ENCODE results near the gene OR52W1.
"Not testable (repeated sequence)": the region's sequence is repeated elsewhere in the genome, so short reads cannot be mapped to it uniquely, and the experiment has no call there.

Gene OR52W1

GRCh38 chr11:6217722-6218121 is 18.7 kb downstream of the OR52W1 start:
- no peak for DNase-seq (ENCODE audit: low spot score)

GRCh38 chr11:6219359-6219758 is 20.3 kb downstream of the OR52W1 start:
- peak; percentile 79 for DNase-seq (ENCODE audit: low spot score)

GRCh38 chr11:6223854-6224253 is 24.8 kb downstream of the OR52W1 start:
- DNase-seq (ENCODE audit: low spot score), result no peak

GRCh38 chr11:6224421-6224820 is 25.4 kb downstream of the OR52W1 start:
- no peak for DNase-seq (ENCODE audit: low spot score)

- no peak for DNase-seq (ENCODE audit: low spot score)
Observed at GRCh38 chr11:6225024-6225423, 26.0 kb downstream of the OR52W1 start.

GRCh38 chr11:6225896-6226295 is 26.9 kb downstream of the OR52W1 start:
- DNase-seq (ENCODE audit: low spot score), result no peak

- no peak for DNase-seq (ENCODE audit: low spot score)
Observed at GRCh38 chr11:6228520-6228919, 29.5 kb downstream of the OR52W1 start.

- DNase-seq (ENCODE audit: low spot score), result no peak
Observed at GRCh38 chr11:6229911-6230310, 30.9 kb downstream of the OR52W1 start.

- DNase-seq (ENCODE audit: low spot score), result no peak
Observed at GRCh38 chr11:6232899-6233298, 33.9 kb downstream of the OR52W1 start.

- DNase-seq (ENCODE audit: low spot score), result no peak
Observed at GRCh38 chr11:6233984-6234386, 35.0 kb downstream of the OR52W1 start.

- peak; percentile 96 for DNase-seq (ENCODE audit: low spot score)
Observed at GRCh38 chr11:6234387-6235107, 35.5 kb downstream of the OR52W1 start, which contains the start of gene FHIP1B. FHIP1B (minus strand) TSS chr11:6234636; CDS start chr11:6224516, 10,120 bp downstream.

- no peak for DNase-seq (ENCODE audit: low spot score)
Observed at GRCh38 chr11:6237266-6237665, 38.2 kb downstream of the OR52W1 start.

GRCh38 chr11:6237761-6238302 is 38.8 kb downstream of the OR52W1 start:
- DNase-seq (ENCODE audit: low spot score), result no peak

GRCh38 chr11:6238902-6239301 is 39.9 kb downstream of the OR52W1 start, which contains the start of gene CNGA4:
CNGA4 (plus strand) TSS chr11:6239089; CDS start chr11:6239207, 118 bp downstream.
- DNase-seq (ENCODE audit: low spot score), result no peak

- no peak for DNase-seq (ENCODE audit: low spot score)
Observed at GRCh38 chr11:6240139-6240538, 41.1 kb downstream of the OR52W1 start.

GRCh38 chr11:6240781-6241180 is 41.8 kb downstream of the OR52W1 start:
- no peak for DNase-seq (ENCODE audit: low spot score)

GRCh38 chr11:6241316-6241715 is 42.3 kb downstream of the OR52W1 start:
- DNase-seq (ENCODE audit: low spot score), result no peak

- no peak for DNase-seq (ENCODE audit: low spot score)
Observed at GRCh38 chr11:6245536-6245935, 46.5 kb downstream of the OR52W1 start.

GRCh38 chr11:6248248-6248647 is 49.2 kb downstream of the OR52W1 start:
- DNase-seq (ENCODE audit: low spot score), result no peak

- not testable (repeated sequence) for DNase-seq (ENCODE audit: low spot score)
Observed at GRCh38 chr11:6248897-6249296, 49.9 kb downstream of the OR52W1 start.

Data from hepatic stellate cell (primary cell).